ENCODE results near the gene GALNTL6. TPM values are rescaled to one million over a fixed set of nuclear protein-coding genes. Genes with fewer than 3 reads are reported as not detected.

Gene GALNTL6
- total and polyA plus RNA-seq, 2 donors (not counting 3 experiments of a cell fraction or from before 2014, with no cell fraction given): not detected

GRCh38 chr4:171929907-171930306, 116.7 kb downstream of the GALNTL6 start:
- H3K27ac ChIP-seq (ENCODE audit: insufficient read depth, low read depth, low read length): no peak overlapping the region
- H3K4me2 ChIP-seq (ENCODE audit: insufficient read depth, low read length): no peak overlapping the region
- TF ChIP-seq POLR2A (IDR thresholded peaks at IDR 0.05; ENCODE audit: low read depth, low read length): no peak
- no peak for TF ChIP-seq MYC (IDR thresholded peaks at IDR 0.05; ENCODE audit: low read depth, low read length)
- TF ChIP-seq JUN (IDR thresholded peaks at IDR 0.05; ENCODE audit: borderline replicate concordance, insufficient read depth, insufficient read length, low read depth): no peak
- no peak for TF ChIP-seq EZH2 (IDR thresholded peaks at IDR 0.05; ENCODE audit: borderline replicate concordance, low read depth, low read length, severe bottlenecking)
- TF ChIP-seq FOS (IDR thresholded peaks at IDR 0.05; ENCODE audit: borderline replicate concordance, insufficient read depth, low read length): no peak
- TF ChIP-seq MAX (IDR thresholded peaks at IDR 0.05; ENCODE audit: insufficient read depth, insufficient read length): no peak
- H3K79me2 ChIP-seq (ENCODE audit: control insufficient read depth, insufficient read depth, low read length): no peaks in the 10 kb centered on the region
- no peaks in the 10 kb centered on the region for H3K9me1 ChIP-seq (replicated peaks; ENCODE audit: control insufficient read depth, extremely low read depth, insufficient read depth, low read length)
- ChIA-PET POLR2A (no interaction called here), CTCF (no interaction called here)
- FAIRE-seq: no peak
- H3K9me3 ChIP-seq (replicated peaks; ENCODE audit: control insufficient read depth, insufficient read depth, low read length): no peaks in the 10 kb centered on the region
- no peaks in the 10 kb centered on the region for H3K27me3 ChIP-seq (ENCODE audit: control insufficient read depth in 2 of 2, insufficient read depth in 2 of 2, low read length in 2 of 2)
- no peaks in the 10 kb centered on the region for H3K36me3 ChIP-seq (ENCODE audit: control insufficient read depth in 2 of 2, extremely low read depth in 1 of 2, insufficient read depth in 2 of 2, low read length in 2 of 2)
- H4K20me1 ChIP-seq (replicated peaks; ENCODE audit: control insufficient read depth, extremely low read depth, insufficient read depth, low read length): no peaks in the 10 kb centered on the region
- intact Hi-C loops (cut with micrococcal nuclease): no loop called here
- dilution Hi-C loops (cut with MboI; ENCODE audit: extremely low pct_ligation_motif_present, low sequenced_read_pairs): no loop called here
- BruUV-seq (replicated peaks): no TSS peak
- H3K9ac ChIP-seq (replicated peaks; ENCODE audit: extremely low read depth, insufficient read depth, low read length): no peak overlapping the region
- DNase-seq (ENCODE audit: low read depth, low spot score): no peak
- H3K4me3 ChIP-seq (replicated peaks in 1 of 3; ENCODE audit: insufficient read depth in 1 of 3, low read depth in 1 of 3, low read length in 3 of 3): no peak overlapping the region
- H3K4me1 ChIP-seq (ENCODE audit: control insufficient read depth, extremely low read depth, insufficient read depth, low read length): no peaks in the 10 kb centered on the region
- no peak overlapping the region for H2AFZ ChIP-seq (ENCODE audit: low read depth, low read length)

- Histone ChIP-seq H3K9ac (replicated peaks; ENCODE audit: extremely low read depth, insufficient read depth, low read length) (no peak overlapping the region), H3K27ac (ENCODE audit: insufficient read depth, low read depth, low read length) (no peak overlapping the region), H3K9me1 (replicated peaks; ENCODE audit: control insufficient read depth, extremely low read depth, insufficient read depth, low read length) (no peaks in the 10 kb centered on the region), H3K27me3 (ENCODE audit: control insufficient read depth in 2 of 2, insufficient read depth in 2 of 2, low read length in 2 of 2) (no peaks in the 10 kb centered on the region), H3K4me2 (ENCODE audit: insufficient read depth, low read length) (no peak overlapping the region), H4K20me1 (replicated peaks; ENCODE audit: control insufficient read depth, extremely low read depth, insufficient read depth, low read length) (no peaks in the 10 kb centered on the region), H3K79me2 (ENCODE audit: control insufficient read depth, insufficient read depth, low read length) (no peaks in the 10 kb centered on the region), H3K4me3 (replicated peaks in 1 of 3; ENCODE audit: insufficient read depth in 1 of 3, low read depth in 1 of 3, low read length in 3 of 3) (no peak overlapping the region), H3K4me1 (ENCODE audit: control insufficient read depth, extremely low read depth, insufficient read depth, low read length) (no peaks in the 10 kb centered on the region), H2AFZ (ENCODE audit: low read depth, low read length) (no peak overlapping the region), H3K9me3 (replicated peaks; ENCODE audit: control insufficient read depth, insufficient read depth, low read length) (no peaks in the 10 kb centered on the region), H3K36me3 (ENCODE audit: control insufficient read depth in 2 of 2, extremely low read depth in 1 of 2, insufficient read depth in 2 of 2, low read length in 2 of 2) (no peaks in the 10 kb centered on the region)
- CTCF ChIA-PET: no interaction called here
- intact Hi-C loops (cut with micrococcal nuclease): no loop called here
- DNase-seq (ENCODE audit: low read depth, low spot score) (no peak), FAIRE-seq (no peak)
- no TSS peak for BruUV-seq (replicated peaks)
- no peak for TF ChIP-seq MYC (IDR thresholded peaks at IDR 0.05; ENCODE audit: low read depth, low read length)
- TF ChIP-seq POLR2A (IDR thresholded peaks at IDR 0.05; ENCODE audit: low read depth, low read length): no peak
- no peak for TF ChIP-seq FOS (IDR thresholded peaks at IDR 0.05; ENCODE audit: borderline replicate concordance, insufficient read depth, low read length)
- TF ChIP-seq JUN (IDR thresholded peaks at IDR 0.05; ENCODE audit: borderline replicate concordance, insufficient read depth, insufficient read length, low read depth): no peak
- no peak for TF ChIP-seq POLR2AphosphoS5 (IDR thresholded peaks at IDR 0.05; ENCODE audit: insufficient read depth, low read depth, low read length)
- TF ChIP-seq MAX (IDR thresholded peaks at IDR 0.05; ENCODE audit: insufficient read depth, insufficient read length): no peak
- no peak for TF ChIP-seq EZH2 (IDR thresholded peaks at IDR 0.05; ENCODE audit: borderline replicate concordance, low read depth, low read length, severe bottlenecking)
- no peak for TF ChIP-seq GATA2 (IDR thresholded peaks at IDR 0.05; ENCODE audit: insufficient read depth, insufficient read length, low read depth, low read length)
- POLR2A ChIA-PET: no interaction called here
- dilution Hi-C loops (cut with MboI; ENCODE audit: extremely low pct_ligation_motif_present, low sequenced_read_pairs): no loop called here
Measured at GRCh38 chr4:171932238-171932637, 119.0 kb downstream of the GALNTL6 start.

Measured in endothelial cell of umbilical vein (primary cell).